ENCODE data around the gene THADA.

The THADA gene

DNA sequence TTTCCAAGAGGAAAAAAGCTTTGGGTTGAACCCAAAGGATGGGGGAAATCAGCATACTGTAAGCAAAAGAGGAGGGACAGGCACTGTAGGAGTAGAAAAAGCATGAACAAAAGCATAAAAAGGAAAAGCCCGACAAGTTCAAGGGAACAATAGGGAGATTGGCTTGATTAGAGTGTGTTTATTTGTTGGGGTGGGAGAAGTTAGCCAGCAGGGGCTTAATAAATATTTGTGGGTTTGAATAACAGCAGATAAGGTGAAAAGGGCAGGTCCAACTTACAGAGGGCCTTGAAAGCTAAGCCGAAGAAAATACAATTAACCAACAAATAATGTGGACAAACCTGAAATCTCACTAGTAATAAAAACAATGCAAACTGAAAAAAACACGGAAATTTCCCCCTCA is 126.7 kb downstream of the THADA start:
- no peaks in the 10 kb centered on the region for H3K79me2 ChIP-seq (ENCODE audit: insufficient read depth, low read length)
- no peak for TF ChIP-seq EZH2phosphoT487 (conservative IDR thresholded peaks at IDR 0.05; ENCODE audit: low read length)
- TF ChIP-seq, protein P1, sequence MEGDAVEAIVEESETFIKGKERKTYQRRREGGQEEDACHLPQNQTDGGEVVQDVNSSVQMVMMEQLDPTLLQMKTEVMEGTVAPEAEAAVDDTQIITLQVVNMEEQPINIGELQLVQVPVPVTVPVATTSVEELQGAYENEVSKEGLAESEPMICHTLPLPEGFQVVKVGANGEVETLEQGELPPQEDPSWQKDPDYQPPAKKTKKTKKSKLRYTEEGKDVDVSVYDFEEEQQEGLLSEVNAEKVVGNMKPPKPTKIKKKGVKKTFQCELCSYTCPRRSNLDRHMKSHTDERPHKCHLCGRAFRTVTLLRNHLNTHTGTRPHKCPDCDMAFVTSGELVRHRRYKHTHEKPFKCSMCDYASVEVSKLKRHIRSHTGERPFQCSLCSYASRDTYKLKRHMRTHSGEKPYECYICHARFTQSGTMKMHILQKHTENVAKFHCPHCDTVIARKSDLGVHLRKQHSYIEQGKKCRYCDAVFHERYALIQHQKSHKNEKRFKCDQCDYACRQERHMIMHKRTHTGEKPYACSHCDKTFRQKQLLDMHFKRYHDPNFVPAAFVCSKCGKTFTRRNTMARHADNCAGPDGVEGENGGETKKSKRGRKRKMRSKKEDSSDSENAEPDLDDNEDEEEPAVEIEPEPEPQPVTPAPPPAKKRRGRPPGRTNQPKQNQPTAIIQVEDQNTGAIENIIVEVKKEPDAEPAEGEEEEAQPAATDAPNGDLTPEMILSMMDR (IDR thresholded peaks at IDR 0.05; ENCODE audit: insufficient read depth, low read length, poor library complexity, severe bottlenecking) = no peak
- H3K36me3 ChIP-seq (ENCODE audit: low read length) = no peaks in the 10 kb centered on the region
- no peak overlapping the region for H3K27ac ChIP-seq (ENCODE audit: low read depth, low read length)
- H2AFZ ChIP-seq (ENCODE audit: low read depth, low read length, severe bottlenecking) = no peak overlapping the region
- no peaks in the 10 kb centered on the region for H3K27me3 ChIP-seq (ENCODE audit: low read length)
- no peaks in the 10 kb centered on the region for H3K9me2 ChIP-seq (replicated peaks; ENCODE audit: insufficient read depth, low read length)
- no peaks in the 10 kb centered on the region for H4K20me1 ChIP-seq (ENCODE audit: low read depth, low read length)
- H3K4me2 ChIP-seq (ENCODE audit: low read depth, low read length, poor library complexity, severe bottlenecking) = no peak overlapping the region
- no peaks in the 10 kb centered on the region for H3F3A ChIP-seq (ENCODE audit: insufficient read depth)
- no peak overlapping the region for H3K4me3 ChIP-seq (ENCODE audit: insufficient read depth, low read length, poor library complexity, severe bottlenecking)
- no peaks in the 10 kb centered on the region for H3K9me3 ChIP-seq (ENCODE audit: insufficient read depth, low read length)
- H3K9ac ChIP-seq (ENCODE audit: low read length) = no peak overlapping the region

DNA sequence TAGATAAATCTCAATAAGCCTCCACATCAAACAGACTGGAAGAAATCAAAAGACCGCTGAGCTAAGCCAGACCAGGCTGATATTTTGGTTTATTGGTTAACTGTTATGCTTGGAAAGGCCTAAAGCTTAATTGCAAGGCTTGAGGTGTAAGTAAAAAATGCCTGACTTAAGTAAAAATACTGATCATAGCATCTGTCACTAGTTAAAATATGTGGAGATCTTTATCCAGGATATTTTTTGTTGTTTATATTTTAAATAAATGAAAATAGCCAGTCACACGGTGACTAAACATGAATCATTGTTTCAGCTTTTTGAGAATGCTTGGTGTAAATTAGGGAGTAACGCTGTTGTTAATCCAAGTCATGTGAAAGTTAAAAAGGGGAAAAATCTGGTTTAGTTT is 127.9 kb downstream of the THADA start:
- no peak overlapping the region for H2AFZ ChIP-seq (ENCODE audit: low read depth, low read length, severe bottlenecking)
- H3K4me3 ChIP-seq (ENCODE audit: insufficient read depth, low read length, poor library complexity, severe bottlenecking) = no peak overlapping the region

DNA sequence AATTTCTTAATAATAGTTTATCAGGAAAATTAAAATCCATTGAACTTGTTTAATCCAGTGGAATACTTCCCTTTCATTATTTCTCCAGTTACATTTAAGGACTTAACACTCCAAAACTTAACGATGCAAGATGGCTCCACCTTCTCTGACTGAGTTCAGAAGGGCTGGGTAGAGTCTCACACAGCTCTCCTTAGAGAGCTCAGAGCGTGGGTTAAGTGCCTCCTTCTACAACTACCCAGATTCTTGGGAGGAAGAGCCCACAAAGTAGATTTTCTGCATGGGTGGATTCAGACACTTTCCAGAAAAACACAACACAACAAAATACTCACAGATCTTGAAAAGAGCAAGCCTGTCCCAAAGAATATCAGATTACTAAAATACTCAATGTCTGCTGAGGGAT is 130.6 kb downstream of the THADA start:
- H3K36me3 ChIP-seq (ENCODE audit: low read length) = no peaks in the 10 kb centered on the region
- H3K9me3 ChIP-seq (ENCODE audit: insufficient read depth, low read length) = no peaks in the 10 kb centered on the region
- H3K27me3 ChIP-seq (ENCODE audit: low read length) = no peaks in the 10 kb centered on the region
- no peak overlapping the region for H2AFZ ChIP-seq (ENCODE audit: low read depth, low read length, severe bottlenecking)
- H3K9me2 ChIP-seq (replicated peaks; ENCODE audit: insufficient read depth, low read length) = no peaks in the 10 kb centered on the region
- H3K9ac ChIP-seq (ENCODE audit: low read length) = no peak overlapping the region
- no peaks in the 10 kb centered on the region for H4K20me1 ChIP-seq (ENCODE audit: low read depth, low read length)
- no peak overlapping the region for H3K4me3 ChIP-seq (ENCODE audit: insufficient read depth, low read length, poor library complexity, severe bottlenecking)
- H3K27ac ChIP-seq (ENCODE audit: low read depth, low read length) = no peak overlapping the region
- no peak for TF ChIP-seq EZH2phosphoT487 (conservative IDR thresholded peaks at IDR 0.05; ENCODE audit: low read length)
- TF ChIP-seq, protein P1 (IDR thresholded peaks at IDR 0.05; ENCODE audit: insufficient read depth, low read length, poor library complexity, severe bottlenecking) = no peak
- H3K79me2 ChIP-seq (ENCODE audit: insufficient read depth, low read length) = no peaks in the 10 kb centered on the region
- H3K4me2 ChIP-seq (ENCODE audit: low read depth, low read length, poor library complexity, severe bottlenecking) = no peak overlapping the region
- H3F3A ChIP-seq (ENCODE audit: insufficient read depth) = no peaks in the 10 kb centered on the region

More for the DNA sequence above, 127.9 kb downstream of the THADA start:
- Histone ChIP-seq H3K4me2 (ENCODE audit: low read depth, low read length, poor library complexity, severe bottlenecking) (no peak overlapping the region), H3K27me3 (ENCODE audit: low read length) (no peaks in the 10 kb centered on the region), H3K9me3 (ENCODE audit: insufficient read depth, low read length) (no peaks in the 10 kb centered on the region), H4K20me1 (ENCODE audit: low read depth, low read length) (no peaks in the 10 kb centered on the region), H3K27ac (ENCODE audit: low read depth, low read length) (no peak overlapping the region), H3K79me2 (ENCODE audit: insufficient read depth, low read length) (no peaks in the 10 kb centered on the region), H3K9me2 (replicated peaks; ENCODE audit: insufficient read depth, low read length) (no peaks in the 10 kb centered on the region), H3F3A (ENCODE audit: insufficient read depth) (no peaks in the 10 kb centered on the region), H3K36me3 (ENCODE audit: low read length) (no peaks in the 10 kb centered on the region), H3K9ac (ENCODE audit: low read length) (no peak overlapping the region)
- TF ChIP-seq EZH2phosphoT487 (conservative IDR thresholded peaks at IDR 0.05; ENCODE audit: low read length) = no peak
- TF ChIP-seq, protein P1 (IDR thresholded peaks at IDR 0.05; ENCODE audit: insufficient read depth, low read length, poor library complexity, severe bottlenecking) = no peak
